ENCODE results near the gene PLB1.

DNA sequence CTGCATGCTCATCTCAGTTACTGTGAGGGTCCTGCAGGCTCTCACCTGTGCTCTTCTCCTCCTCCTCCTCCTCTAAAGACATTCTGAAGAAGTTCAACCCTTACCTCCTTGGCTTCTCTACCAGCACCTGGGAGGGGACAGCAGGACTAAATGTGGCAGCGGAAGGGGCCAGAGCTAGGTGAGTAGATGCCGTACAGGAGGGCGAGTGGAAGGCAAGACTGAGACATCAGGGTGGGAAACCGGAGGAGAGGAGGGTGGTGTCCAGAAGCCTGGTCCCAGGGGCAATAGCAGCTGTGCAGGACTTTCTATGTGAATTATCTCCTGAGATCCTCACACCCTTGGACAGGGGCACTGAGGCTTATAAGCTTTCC is 124.9 kb downstream of the PLB1 start:
- TF ChIP-seq POLR2AphosphoS5 (IDR thresholded peaks at IDR 0.05) = no peak
- no peak for TF ChIP-seq POLR2A (IDR thresholded peaks at IDR 0.05)
- TF ChIP-seq, protein P1, sequence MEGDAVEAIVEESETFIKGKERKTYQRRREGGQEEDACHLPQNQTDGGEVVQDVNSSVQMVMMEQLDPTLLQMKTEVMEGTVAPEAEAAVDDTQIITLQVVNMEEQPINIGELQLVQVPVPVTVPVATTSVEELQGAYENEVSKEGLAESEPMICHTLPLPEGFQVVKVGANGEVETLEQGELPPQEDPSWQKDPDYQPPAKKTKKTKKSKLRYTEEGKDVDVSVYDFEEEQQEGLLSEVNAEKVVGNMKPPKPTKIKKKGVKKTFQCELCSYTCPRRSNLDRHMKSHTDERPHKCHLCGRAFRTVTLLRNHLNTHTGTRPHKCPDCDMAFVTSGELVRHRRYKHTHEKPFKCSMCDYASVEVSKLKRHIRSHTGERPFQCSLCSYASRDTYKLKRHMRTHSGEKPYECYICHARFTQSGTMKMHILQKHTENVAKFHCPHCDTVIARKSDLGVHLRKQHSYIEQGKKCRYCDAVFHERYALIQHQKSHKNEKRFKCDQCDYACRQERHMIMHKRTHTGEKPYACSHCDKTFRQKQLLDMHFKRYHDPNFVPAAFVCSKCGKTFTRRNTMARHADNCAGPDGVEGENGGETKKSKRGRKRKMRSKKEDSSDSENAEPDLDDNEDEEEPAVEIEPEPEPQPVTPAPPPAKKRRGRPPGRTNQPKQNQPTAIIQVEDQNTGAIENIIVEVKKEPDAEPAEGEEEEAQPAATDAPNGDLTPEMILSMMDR (IDR thresholded peaks at IDR 0.05) = no peak
